ENCODE measurements around the gene ACTMAP.

DNA sequence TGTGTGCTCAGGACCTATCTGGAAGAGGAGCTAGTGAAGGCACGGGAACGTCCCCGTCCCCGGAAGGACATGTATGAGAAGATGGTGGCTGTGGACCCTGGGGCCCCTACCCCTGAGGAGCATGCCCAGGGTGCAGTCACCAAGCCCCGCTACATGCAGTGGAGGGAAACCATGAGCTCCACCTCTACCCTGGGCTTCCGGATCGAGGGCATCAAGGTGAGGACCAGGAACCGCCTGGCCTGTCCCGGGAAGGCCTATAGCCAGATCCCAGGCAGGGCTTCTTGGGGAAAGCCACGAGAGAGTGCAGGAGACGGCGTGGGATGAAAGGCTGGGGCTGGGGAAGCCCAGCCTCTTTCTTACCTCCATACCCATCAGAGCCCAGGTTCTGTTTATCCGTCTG, 17.1 kb downstream of the ACTMAP start:
- TF ChIP-seq, protein P1, sequence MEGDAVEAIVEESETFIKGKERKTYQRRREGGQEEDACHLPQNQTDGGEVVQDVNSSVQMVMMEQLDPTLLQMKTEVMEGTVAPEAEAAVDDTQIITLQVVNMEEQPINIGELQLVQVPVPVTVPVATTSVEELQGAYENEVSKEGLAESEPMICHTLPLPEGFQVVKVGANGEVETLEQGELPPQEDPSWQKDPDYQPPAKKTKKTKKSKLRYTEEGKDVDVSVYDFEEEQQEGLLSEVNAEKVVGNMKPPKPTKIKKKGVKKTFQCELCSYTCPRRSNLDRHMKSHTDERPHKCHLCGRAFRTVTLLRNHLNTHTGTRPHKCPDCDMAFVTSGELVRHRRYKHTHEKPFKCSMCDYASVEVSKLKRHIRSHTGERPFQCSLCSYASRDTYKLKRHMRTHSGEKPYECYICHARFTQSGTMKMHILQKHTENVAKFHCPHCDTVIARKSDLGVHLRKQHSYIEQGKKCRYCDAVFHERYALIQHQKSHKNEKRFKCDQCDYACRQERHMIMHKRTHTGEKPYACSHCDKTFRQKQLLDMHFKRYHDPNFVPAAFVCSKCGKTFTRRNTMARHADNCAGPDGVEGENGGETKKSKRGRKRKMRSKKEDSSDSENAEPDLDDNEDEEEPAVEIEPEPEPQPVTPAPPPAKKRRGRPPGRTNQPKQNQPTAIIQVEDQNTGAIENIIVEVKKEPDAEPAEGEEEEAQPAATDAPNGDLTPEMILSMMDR (IDR thresholded peaks at IDR 0.05): no peak
- no peak for TF ChIP-seq POLR2A (IDR thresholded peaks at IDR 0.05)

Data from body of pancreas (tissue), 4 donors.